Cardiac fibroblast (primary cell): ENCODE results near the gene SEMA5A.

Experiments used
- DNase-seq, 2 donors: peaks; one replicate each; pipeline versions ENCODE4 v3.0.0 to v3.0.0-alpha.2; 2010; ENCODE audit warnings: low read depth in 2 of 2
- H3K4me3 ChIP-seq, 2 donors: replicated peaks in 1 of 2; 1 replicate in 1 of 2; 2 replicates in 1 of 2; pipeline ENCODE4 v1.5.1; 2011; ENCODE audit warnings: low read depth in 2 of 2, low read length in 2 of 2, mild to moderate bottlenecking in 2 of 2, moderate library complexity in 1 of 2
- TF ChIP-seq, protein P1 (sequence below): IDR thresholded peaks from one replicate; pipeline ENCODE4 v1.5.1; 2011; ENCODE audit warnings: low read depth, mild to moderate bottlenecking, low read length, inconsistent platforms

Gene SEMA5A

DNA sequence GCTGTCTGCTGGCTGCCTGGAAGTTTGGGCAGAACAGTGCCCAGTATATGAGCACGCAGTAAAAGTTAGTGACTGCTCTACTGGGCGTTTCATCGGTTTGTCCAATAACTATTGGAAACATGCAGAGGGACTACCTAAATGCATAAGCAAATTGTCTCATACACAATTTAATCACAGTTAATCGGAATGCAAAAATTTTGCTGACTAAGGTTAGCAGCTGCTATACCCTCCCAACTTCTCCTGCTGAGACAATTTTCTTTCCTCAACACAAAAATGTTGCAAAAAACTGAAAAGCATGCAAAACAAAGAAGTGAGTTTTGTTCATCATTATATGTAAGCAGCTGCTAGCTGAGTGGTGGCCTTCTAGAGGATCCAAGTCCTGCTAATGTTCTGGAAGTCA, 327.5 kb downstream of the SEMA5A start:
- TF ChIP-seq, protein P1, sequence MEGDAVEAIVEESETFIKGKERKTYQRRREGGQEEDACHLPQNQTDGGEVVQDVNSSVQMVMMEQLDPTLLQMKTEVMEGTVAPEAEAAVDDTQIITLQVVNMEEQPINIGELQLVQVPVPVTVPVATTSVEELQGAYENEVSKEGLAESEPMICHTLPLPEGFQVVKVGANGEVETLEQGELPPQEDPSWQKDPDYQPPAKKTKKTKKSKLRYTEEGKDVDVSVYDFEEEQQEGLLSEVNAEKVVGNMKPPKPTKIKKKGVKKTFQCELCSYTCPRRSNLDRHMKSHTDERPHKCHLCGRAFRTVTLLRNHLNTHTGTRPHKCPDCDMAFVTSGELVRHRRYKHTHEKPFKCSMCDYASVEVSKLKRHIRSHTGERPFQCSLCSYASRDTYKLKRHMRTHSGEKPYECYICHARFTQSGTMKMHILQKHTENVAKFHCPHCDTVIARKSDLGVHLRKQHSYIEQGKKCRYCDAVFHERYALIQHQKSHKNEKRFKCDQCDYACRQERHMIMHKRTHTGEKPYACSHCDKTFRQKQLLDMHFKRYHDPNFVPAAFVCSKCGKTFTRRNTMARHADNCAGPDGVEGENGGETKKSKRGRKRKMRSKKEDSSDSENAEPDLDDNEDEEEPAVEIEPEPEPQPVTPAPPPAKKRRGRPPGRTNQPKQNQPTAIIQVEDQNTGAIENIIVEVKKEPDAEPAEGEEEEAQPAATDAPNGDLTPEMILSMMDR, result no peak
- H3K4me3 ChIP-seq, result no peak overlapping the region
- DNase-seq, result no peak

DNA sequence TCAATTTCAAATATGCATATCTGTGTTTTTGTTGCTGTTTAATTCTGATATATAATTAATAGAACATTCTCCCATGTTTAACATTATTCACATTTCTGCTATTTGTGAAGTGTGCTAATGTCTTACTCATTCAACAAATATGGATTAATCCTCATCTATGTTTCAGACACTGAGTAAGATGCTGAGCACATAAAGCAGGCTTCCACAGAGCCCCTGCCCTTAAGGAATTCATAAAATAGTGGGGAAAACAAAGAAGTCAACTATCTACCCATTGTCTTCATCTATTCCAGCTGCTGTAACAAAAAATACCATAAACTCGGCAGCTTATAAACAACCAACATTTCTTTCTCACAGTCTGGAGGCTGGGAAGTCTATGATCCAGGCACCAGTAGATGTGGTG, 333.3 kb downstream of the SEMA5A start:
- no peak overlapping the region for H3K4me3 ChIP-seq
- TF ChIP-seq, protein P1, result no peak
- DNase-seq, result peak in 1 of 2 donors; percentile 49

GRCh38 chr5:9209846-9210492, 335.9 kb downstream of the SEMA5A start:
- DNase-seq, result peak in 1 of 2 donors; percentile 50
- TF ChIP-seq, protein P1, result no peak
- no peak overlapping the region for H3K4me3 ChIP-seq

DNA sequence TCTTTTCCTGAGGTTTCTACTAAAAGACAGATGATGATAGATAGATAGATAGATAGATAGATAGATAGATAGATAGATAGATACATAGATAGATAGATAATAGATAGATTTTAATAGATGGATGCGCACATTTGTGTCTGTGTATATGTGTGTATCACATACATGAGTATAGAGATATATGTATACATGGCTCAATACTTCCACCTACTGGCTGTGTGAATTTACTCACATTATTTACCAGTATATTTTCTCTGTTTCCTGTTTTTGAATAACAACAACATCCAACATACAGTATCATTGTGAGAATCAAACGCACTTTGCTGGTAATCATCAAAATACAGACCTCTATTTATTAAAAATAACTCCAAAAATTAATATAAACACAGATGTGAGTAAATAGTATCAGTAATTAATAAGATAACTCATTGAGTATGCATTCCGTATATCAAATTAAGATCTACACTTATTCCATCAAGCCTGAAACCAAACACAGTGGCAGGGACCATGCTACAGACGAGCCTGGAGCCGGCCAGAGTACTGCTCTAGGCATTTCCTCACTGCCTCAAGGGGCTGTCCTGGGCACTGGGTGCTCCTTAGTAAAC, 338.0 kb downstream of the SEMA5A start:
- peak; percentile 74 to 81 for DNase-seq
- H3K4me3 ChIP-seq, result no peak overlapping the region
- TF ChIP-seq, protein P1, result peak; percentile 37

- DNase-seq, result no peak
- TF ChIP-seq, protein P1, result no peak
- H3K4me3 ChIP-seq, result no peak overlapping the region
Measured at GRCh38 chr5:9202636-9203035, 343.2 kb downstream of the SEMA5A start.

DNA sequence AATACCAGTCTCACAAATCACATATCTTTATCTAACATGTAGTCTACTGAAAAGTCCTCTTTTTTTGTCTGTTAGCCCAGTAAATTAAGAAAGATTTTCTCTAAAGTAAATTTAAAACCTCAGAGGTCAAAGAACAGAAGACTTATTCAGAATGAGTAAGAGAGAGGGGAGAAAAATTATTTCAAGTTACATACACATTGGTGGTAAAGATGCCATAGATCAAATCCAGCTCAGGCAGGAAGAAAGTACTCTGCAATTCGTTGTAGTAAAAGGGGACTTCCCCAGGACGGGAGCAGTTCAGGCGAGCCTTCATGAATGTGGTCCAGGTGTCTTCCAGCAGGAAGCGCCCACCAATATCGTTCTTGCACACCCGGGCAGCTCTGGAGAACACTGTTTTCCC, 344.1 kb downstream of the SEMA5A start:
- DNase-seq, result no peak
- TF ChIP-seq, protein P1, result no peak
- no peak overlapping the region for H3K4me3 ChIP-seq
